Renal cortical epithelial cell (primary cell): ENCODE results near the gene SPC25. TPM values are rescaled to one million over a fixed set of nuclear protein-coding genes. Genes with fewer than 3 reads are reported as not detected.
"Not testable (repeated sequence)": the region's sequence is repeated elsewhere in the genome, so short reads cannot be mapped to it uniquely, and the experiment has no call there.

Experiments
- DNase-seq: peaks from one replicate; pipeline ENCODE4 v3.0.0-alpha.2; 2011; ENCODE audit warnings: low read depth
- total RNA-seq: library from RNA; depleted of rRNA; stranded (reverse); fragments of >200 nt; gene quantifications from 2 replicates; pipeline ENCODE4 v1.2.3, GENCODE V29; 2014

Gene SPC25
- 0.60 and 1.2 TPM in 2 replicates for total RNA-seq

DNA sequence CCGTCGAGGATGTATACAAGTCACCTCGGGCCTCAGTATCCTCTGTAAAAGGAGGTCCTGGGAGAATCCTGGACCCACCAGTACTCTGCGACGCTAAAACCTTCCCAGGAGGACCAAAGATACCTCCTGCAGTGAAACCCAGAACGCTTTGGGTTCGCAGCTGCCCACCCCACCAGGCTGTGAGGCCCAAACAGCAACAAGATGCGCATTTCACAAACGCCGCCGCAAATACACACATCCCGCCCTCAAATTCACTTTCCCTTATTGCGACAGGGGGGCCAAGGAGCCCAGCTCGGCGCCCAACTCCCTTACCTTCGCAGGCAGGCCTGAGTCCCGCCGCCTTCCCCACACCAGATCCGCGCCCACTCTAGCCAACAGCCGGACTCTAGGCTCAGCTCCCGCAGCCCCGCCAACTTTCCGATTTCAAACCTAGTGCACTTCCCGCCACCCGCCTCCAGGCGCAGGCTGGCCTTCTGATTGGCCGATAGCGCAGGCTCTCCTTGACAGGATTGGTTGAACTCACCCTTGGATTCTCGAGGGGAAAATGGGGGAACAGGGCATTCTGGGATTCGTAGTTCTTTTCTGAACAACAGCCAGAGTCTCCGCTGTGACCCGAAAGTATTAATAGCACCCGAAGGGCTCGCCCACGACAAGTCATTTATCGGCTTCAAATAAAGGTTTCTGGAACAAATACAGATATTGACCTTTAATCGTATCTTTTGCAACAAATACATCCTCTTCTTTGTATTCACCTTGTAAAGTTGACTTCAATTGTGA, at the start of gene SPC25:
Gene SPC25 (minus strand): TSS at position 425 of the 777 bp plus-strand sequence. CDS start 911 bp downstream, outside the sequence.
- DNase-seq, result peak; percentile 86

- no peak for DNase-seq
Observed at GRCh38 chr2:168939918-168940317, 49.7 kb upstream of the SPC25 start.

DNA sequence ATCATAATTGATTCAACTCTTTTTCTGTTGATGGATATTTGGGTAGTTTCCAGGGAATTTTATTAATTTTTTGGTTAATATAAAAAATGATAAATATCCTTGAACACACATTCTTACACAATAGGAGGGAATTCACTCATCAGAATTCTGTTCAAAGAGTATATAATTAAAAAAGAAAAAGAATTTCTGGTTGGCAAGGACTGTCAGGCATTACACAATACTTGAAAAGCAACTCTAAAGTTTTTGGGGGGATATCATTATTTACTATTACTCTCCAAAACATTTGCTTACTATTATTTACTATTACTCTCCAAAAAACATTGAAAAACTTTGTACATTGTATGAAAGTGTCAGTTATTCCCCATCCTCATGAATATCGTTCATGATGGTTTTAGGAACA, 48.8 kb upstream of the SPC25 start:
- no peak for DNase-seq

DNA sequence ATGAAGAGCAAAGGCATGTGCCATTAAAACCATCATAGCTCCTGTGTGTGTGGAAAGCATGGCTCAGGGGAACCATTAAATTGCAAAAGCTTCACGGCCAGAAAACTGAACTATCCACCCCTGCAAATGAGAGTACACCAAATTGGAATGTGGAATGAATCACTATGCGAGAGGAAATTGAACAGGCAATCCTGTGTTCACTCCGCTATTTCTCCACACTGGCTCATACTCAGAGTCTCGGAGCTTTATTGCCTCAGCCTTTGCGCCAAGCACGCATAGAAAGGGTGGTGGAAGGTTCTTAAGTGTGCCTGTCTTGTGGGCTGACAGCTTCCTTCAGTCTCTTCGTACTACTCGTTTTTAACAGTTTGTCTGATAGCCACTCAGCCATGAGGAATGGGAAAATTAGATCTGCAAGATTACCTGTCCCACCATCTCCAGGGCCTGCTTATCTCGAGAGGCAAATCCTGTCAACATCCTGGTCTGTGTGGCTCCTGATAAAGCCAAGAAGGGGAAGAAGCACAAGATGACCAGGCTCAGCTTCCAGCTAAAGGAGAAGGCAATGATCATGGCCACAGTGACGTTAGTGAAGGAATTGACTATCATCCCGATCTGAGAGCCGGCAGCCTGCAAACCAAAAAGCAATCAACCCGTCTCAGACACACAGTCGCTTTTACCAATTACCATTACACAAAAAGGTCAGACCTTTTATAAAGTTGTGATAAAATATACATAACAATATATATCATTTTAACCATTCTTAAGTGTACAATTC, 45.8 kb upstream of the SPC25 start:
- peak; percentile 32 for DNase-seq

GRCh38 chr2:168934826-168935225, 44.6 kb upstream of the SPC25 start:
- peak; percentile 77 for DNase-seq

DNA sequence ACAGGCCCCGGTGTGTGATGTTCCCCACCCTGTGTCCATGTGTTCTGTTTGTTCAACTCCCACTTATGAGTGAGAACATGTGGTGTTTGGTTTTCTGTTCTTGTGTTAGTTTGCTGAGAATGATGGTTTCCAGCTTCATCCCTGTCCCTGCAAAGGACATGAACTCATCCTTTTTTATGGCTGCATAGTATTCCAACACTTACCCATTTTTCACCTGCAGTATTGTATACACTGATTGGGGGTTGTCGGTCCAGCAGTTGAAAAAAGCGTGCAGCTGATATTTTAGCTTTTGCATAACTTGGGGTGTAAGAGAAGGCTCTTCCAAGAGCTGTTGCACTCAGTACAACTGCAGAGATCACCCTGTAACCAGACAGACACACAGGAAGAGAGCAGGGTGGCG, 41.9 kb upstream of the SPC25 start:
- DNase-seq, result not testable (repeated sequence)

GRCh38 chr2:168930242-168930641, 40.0 kb upstream of the SPC25 start:
- DNase-seq, result no peak

GRCh38 chr2:168929031-168929430, 38.8 kb upstream of the SPC25 start:
- no peak for DNase-seq

DNA sequence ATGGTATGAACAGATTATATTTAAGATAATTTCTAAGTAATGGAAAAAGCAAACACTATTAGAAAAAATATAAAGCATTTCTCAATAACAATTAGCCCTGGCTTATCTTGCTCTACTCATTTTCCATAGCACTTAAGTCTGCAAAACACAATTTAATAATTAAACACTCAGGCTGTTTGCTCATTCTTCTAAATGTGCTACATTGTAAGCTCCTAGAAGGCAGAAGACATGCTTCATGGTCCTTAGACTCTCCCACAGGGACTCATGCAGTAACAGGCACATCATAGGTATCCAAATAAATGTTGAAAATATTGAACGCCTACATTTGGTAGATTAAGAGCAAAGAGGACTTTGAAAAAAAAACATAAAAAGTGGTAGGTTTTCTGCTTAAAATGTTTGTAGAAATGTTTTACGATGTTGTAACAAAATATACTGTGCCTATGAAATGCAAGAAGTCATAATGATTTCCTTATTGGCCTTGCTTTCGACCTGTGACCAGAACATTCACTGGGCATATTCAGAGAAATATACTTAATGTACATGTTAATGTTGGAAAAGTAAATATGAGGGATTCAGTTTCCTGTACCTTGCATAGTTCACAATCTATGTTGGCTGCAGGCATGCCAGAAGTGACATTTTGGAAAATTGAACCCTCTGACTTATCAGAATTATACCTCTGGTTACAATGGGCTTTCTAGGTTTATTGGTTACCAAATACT, 38.0 kb upstream of the SPC25 start:
- DNase-seq, result peak; percentile 14

DNA sequence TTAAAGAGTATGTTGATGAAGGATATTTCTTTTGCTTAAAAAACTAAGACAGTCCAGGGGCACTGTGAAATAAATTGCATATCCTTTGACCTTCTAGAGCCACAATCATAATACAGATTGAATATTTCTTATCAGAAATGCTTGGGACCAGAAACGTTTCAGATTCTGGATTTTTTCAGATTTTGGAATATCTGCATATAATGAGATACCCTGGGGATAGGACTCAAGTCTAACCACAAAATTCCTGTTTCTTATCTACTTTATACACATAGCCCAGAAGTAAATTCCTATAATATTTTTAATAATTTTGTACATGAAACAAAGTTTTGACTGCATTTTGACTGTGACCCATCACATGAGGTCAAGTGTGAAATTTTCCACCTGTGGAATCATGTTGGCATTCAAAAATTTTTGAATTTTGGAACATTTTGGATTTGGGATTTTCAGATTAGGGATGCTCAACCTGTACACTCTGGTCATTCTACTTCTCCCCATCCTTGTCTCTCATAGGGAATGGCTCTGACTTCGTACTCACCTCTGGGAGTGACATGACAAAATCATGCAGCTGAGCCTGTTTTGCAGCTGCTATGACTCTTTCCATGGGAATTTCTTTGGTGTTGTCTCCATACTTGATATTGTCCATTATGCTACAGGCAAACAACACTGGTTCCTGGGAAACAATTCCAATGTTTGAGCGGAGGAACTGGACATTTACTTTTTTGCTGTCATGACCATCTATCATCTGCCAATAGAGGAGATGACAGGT, 36.6 kb upstream of the SPC25 start:
- DNase-seq, result no peak

DNA sequence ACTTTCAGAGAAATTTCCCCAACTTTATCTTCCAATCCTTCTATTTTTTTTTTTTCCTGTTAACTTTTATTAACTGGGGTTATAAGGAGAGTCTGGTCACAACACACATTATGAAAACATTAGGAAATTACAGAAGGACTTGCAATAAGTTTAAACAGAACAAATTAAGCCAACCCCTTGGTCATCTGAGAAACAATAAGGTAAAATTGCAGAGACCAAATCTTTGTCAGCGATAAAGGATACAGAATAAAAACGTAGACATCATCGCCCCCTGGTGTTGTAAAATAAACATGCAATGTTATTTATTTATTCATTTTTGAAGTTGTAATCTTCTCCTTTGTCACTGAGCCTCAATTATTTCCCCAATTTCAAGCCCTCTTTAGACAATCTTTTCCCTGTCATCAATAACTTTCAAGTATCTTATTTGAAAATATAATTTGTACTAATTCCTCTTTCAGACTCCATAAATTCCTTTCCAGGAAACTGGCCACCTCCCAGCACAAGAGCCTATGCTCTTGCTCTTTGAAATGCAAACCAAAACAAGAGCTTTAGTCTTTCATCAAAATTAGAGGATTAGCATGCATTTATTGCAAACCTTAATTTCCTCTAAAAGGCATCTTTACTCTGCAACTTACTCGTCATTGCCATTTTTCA, 30.4 kb upstream of the SPC25 start:
- DNase-seq, result peak; percentile 33

DNA sequence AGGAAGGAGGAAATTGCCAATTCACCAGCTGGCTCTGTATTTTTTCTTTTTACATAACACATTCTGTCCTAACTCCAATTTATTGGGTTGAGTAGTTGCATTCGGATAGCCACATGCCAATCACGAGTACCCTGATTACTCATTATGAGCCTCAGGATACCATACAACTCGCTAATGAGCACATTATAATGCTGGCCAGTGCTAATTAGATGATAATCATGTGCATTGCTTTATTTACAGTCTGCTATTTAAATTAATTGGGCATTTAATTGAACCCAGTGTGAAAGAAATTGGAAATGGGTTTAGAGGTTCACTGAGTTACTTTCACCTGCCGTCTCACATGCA, 26.1 kb upstream of the SPC25 start:
- no peak for DNase-seq

GRCh38 chr2:168915441-168916330, 25.5 kb upstream of the SPC25 start:
- no peak for DNase-seq

- no peak for DNase-seq
Observed at GRCh38 chr2:168913495-168913894, 23.3 kb upstream of the SPC25 start.

- no peak for DNase-seq
Observed at GRCh38 chr2:168912901-168913369, 22.7 kb upstream of the SPC25 start.

DNA sequence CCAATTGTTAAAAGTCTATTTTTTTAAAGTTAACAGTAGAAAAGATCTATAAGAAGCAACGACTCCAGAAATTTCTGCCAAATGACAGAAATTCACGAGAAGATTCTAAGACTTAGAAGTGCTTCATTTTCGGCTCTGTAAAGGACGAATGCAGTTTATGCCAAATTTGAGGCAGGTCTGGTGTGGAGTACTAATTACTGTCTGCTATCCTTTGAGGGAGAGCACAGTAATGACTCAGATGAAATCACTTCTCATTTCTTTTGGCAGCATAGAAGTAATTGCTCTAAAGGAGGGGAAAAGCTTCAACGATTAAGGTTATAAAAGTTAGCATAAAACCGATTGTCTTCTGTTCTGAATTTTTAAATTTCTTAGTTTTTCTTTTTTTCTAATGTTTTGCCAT, 22.2 kb upstream of the SPC25 start:
- no peak for DNase-seq

GRCh38 chr2:168910330-168910729, 20.1 kb upstream of the SPC25 start:
- DNase-seq, result no peak

GRCh38 chr2:168907940-168908662, 17.9 kb upstream of the SPC25 start:
- DNase-seq, result no peak

- DNase-seq, result no peak
Observed at GRCh38 chr2:168904358-168904757, 14.1 kb upstream of the SPC25 start.
